Measurements from ENCODE around the gene BHMT.

BHMT gene, protein sequence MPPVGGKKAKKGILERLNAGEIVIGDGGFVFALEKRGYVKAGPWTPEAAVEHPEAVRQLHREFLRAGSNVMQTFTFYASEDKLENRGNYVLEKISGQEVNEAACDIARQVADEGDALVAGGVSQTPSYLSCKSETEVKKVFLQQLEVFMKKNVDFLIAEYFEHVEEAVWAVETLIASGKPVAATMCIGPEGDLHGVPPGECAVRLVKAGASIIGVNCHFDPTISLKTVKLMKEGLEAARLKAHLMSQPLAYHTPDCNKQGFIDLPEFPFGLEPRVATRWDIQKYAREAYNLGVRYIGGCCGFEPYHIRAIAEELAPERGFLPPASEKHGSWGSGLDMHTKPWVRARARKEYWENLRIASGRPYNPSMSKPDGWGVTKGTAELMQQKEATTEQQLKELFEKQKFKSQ

DNA sequence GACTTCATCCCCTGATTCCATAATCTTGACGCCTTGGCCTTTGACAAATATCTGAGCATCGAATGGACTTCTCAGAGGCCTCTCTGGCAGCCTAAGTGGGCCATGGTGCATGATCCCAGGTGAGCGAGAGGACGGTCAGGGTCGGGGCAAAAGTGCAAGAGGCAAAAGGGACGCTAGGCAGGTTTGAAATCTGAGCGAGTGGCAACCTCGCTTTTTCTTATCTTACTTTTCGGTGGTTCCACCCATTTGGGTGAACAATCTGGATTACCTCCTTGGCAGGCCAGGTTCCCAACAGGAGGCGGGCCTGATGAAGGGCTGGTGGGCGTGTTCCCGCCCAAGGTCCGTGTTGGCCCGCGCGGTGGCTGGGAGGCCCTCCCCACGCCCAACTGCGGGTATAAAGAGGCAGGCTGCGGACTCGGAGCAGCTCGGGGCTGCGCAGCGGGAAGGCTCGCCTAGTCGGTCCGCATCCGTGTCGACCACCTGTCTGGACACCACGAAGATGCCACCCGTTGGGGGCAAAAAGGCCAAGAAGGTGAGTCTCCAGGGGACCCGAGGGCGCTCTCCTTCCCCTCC is at the start of gene BHMT:
BHMT (plus strand) TSS at position 423 of the 573 bp plus-strand sequence; CDS start at position 500, 77 bp downstream.
- DNase-seq (ENCODE audit: low read depth, low spot score) = no peak
- in situ Hi-C loops (cut with HindIII; ENCODE audit: low sequenced_read_pairs) = no loop called here
- TF ChIP-seq, protein P1, sequence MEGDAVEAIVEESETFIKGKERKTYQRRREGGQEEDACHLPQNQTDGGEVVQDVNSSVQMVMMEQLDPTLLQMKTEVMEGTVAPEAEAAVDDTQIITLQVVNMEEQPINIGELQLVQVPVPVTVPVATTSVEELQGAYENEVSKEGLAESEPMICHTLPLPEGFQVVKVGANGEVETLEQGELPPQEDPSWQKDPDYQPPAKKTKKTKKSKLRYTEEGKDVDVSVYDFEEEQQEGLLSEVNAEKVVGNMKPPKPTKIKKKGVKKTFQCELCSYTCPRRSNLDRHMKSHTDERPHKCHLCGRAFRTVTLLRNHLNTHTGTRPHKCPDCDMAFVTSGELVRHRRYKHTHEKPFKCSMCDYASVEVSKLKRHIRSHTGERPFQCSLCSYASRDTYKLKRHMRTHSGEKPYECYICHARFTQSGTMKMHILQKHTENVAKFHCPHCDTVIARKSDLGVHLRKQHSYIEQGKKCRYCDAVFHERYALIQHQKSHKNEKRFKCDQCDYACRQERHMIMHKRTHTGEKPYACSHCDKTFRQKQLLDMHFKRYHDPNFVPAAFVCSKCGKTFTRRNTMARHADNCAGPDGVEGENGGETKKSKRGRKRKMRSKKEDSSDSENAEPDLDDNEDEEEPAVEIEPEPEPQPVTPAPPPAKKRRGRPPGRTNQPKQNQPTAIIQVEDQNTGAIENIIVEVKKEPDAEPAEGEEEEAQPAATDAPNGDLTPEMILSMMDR (IDR thresholded peaks at IDR 0.05; ENCODE audit: low read depth, low read length) = no peak
- no peak within 1 kb of the TSS for H3K4me3 ChIP-seq (ENCODE audit: low read depth, low read length)

DNA sequence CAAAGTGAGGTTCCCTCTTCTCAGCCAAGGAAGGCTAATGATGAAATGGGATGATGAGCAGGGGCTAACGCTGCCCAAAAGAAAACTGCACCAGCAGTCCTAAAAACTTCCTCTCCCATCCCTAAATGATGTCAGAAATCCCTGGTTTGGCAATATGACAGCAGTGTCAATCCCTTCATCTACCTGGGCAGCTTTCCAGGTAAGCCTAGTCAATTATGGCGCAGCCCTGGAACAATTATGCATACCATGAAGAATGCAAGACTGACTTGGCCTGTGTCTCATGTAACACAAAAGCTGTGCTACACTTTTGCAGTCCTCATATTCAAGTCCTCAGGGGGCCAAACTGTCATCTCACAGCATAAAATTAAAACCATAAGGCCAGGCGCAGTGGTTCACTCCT is 49.2 kb upstream of the BHMT start:
- TF ChIP-seq, protein P1 (IDR thresholded peaks at IDR 0.05; ENCODE audit: low read depth, low read length) = no peak
- in situ Hi-C loops (cut with HindIII; ENCODE audit: low sequenced_read_pairs) = no loop called here
- DNase-seq (ENCODE audit: low read depth, low spot score) = no peak
- H3K4me3 ChIP-seq (ENCODE audit: low read depth, low read length) = no peak overlapping the region

DNA sequence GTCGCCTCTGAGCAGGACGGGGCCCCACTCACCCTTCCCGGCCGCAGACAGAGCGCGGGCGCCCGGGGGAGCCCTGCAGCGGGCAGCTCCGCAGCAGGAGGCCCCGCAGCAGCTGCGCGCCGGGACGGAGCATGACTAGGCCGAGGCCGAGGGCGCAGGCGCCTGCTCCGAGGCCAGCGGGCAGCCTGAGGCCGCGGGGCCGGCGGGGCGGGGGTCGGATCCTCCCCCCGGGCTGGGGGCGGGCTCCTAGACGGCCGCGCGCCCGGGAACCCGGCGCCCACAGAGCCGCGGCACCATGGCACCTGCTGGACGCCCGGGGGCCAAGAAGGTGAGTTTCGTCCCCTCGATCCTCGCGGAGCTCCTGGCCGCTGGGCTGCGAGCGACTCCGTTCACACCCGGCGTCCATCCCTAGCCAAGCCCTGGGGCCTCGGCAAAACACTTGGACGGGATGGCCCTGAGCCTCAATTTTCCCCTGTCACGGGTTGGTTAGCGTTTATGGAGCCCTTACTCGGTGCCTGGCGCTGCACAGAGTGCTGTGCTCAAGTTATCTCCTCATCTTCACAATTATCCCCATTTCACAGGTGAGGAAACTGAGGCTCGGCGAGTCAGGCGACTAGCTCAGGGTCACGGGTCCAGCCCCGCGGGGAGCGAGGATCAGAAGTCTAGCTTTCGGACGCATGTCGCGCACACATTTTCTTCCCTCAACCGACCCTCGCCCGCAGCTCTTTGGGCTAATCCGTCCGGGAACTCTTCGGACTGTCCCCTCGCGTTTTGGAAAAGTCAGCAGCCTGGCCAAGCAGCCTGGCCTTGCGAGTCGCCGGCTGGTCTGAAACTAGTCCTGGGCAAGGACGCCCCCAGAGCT is 41.9 kb upstream of the BHMT start, which contains the start of the genes BHMT2 and DMGDH:
BHMT2 (plus strand) TSS at position 280 of the 862 bp plus-strand sequence; CDS start at position 296, 16 bp downstream.
DMGDH (minus strand) TSS at position 187 of the 862 bp plus-strand sequence; CDS start at position 133, 54 bp downstream.
- DNase-seq (ENCODE audit: low read depth, low spot score) = peak; percentile 35
- in situ Hi-C loops (cut with HindIII; ENCODE audit: low sequenced_read_pairs) = no loop called here
- TF ChIP-seq, protein P1 (IDR thresholded peaks at IDR 0.05; ENCODE audit: low read depth, low read length) = no peak
- peak within 1 kb of the TSS; percentile 21 for H3K4me3 ChIP-seq (ENCODE audit: low read depth, low read length)

DNA sequence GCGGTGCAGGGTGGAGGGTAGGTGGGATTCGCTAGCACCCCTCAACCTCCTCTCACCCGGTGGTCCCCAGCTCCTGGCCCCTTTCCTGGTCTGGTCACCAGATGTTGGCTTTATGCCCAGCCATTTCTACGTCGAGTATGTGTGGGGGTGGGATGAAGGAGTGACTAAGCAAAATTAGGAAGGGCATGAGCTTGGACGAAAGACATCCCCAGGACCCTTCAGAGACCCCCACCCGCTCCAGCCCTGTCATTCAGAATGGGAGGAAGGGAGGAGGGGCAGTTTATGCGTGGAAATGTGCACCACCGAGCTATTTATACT is 41.3 kb upstream of the BHMT start:
- no peak for DNase-seq (ENCODE audit: low read depth, low spot score)
- H3K4me3 ChIP-seq (ENCODE audit: low read depth, low read length) = no peak overlapping the region
- TF ChIP-seq, protein P1 (IDR thresholded peaks at IDR 0.05; ENCODE audit: low read depth, low read length) = no peak
- in situ Hi-C loops (cut with HindIII; ENCODE audit: low sequenced_read_pairs) = no loop called here

DNA sequence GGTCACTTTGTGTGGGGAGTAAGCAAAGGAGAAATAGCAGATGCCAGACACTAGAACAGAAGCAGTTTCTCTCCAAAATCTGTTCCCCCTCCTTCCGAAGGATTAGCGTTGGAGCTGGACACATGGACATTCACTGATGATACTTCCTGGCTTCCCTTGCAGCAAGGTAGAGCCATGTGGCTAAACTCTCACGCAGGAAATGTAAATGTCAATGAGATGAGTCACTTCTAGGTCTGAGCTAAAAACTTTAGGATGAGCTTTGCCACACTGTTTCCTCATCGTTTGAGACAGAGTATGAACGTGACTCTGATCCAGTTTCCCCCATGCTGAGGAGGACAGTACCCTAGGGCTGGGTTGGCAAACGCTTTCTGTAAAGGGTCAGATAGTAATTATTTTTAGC is 37.0 kb upstream of the BHMT start:
- TF ChIP-seq, protein P1 (IDR thresholded peaks at IDR 0.05; ENCODE audit: low read depth, low read length) = no peak

More for the DNA sequence above, 37.0 kb upstream of the BHMT start:
- no peak overlapping the region for H3K4me3 ChIP-seq (ENCODE audit: low read depth, low read length)
- peak; percentile 24 for DNase-seq (ENCODE audit: low read depth, low spot score)
- in situ Hi-C loops (cut with HindIII; ENCODE audit: low sequenced_read_pairs) = no loop called here

Data from astrocyte of the spinal cord (primary cell).